OCI-M2 (cell line): Measurements from ENCODE around the gene CHD9.

Experiments used
- DNase-seq: peaks from one replicate; lab custom pipeline; 2025; ENCODE audit not compliant: unreplicated experiment; lab: John Stamatoyannopoulos, UW

CHD9 gene

GRCh38 chr16:53091466-53092211 is 36.8 kb downstream of the CHD9 start:
- DNase-seq: no peak

- no peak for DNase-seq
Measured at GRCh38 chr16:53092284-53092683, 37.5 kb downstream of the CHD9 start.

- no peak for DNase-seq
Measured at GRCh38 chr16:53093162-53093744, 38.5 kb downstream of the CHD9 start.

GRCh38 chr16:53094013-53094630 is 39.3 kb downstream of the CHD9 start:
- no peak for DNase-seq

GRCh38 chr16:53097190-53097589 is 42.4 kb downstream of the CHD9 start:
- no peak for DNase-seq

GRCh38 chr16:53098526-53099317 is 43.9 kb downstream of the CHD9 start:
- DNase-seq: no peak

GRCh38 chr16:53099318-53100130 is 44.7 kb downstream of the CHD9 start:
- DNase-seq: no peak

- no peak for DNase-seq
Measured at GRCh38 chr16:53100131-53100748, 45.4 kb downstream of the CHD9 start.

GRCh38 chr16:53100889-53101288 is 46.1 kb downstream of the CHD9 start:
- no peak for DNase-seq

GRCh38 chr16:53103811-53104210 is 49.0 kb downstream of the CHD9 start:
- DNase-seq: no peak

- DNase-seq: no peak
Measured at GRCh38 chr16:53105565-53105964, 50.8 kb downstream of the CHD9 start.

GRCh38 chr16:53111078-53111791 is 56.4 kb downstream of the CHD9 start:
- no peak for DNase-seq

- DNase-seq: no peak
Measured at GRCh38 chr16:53112015-53112414, 57.2 kb downstream of the CHD9 start.

- DNase-seq: no peak
Measured at GRCh38 chr16:53115047-53115446, 60.3 kb downstream of the CHD9 start.

GRCh38 chr16:53115773-53116172 is 61.0 kb downstream of the CHD9 start:
- DNase-seq: no peak

- DNase-seq: no peak
Measured at GRCh38 chr16:53121043-53121620, 66.3 kb downstream of the CHD9 start.

GRCh38 chr16:53121661-53122060 is 66.9 kb downstream of the CHD9 start:
- DNase-seq: no peak

GRCh38 chr16:53123747-53124146 is 69.0 kb downstream of the CHD9 start:
- no peak for DNase-seq

- no peak for DNase-seq
Measured at GRCh38 chr16:53126390-53126789, 71.6 kb downstream of the CHD9 start.
